ENCODE measurements around the gene TGFBR2.
"Not testable (repeated sequence)": the region's sequence is repeated elsewhere in the genome, so short reads cannot be mapped to it uniquely, and the experiment has no call there.

The TGFBR2 gene

GRCh38 chr3:30659270-30660130 lies 53.1 kb downstream of the TGFBR2 start:
- no peak for DNase-seq

GRCh38 chr3:30660136-30660535 lies 53.7 kb downstream of the TGFBR2 start:
- no peak for DNase-seq

GRCh38 chr3:30660656-30661055 lies 54.3 kb downstream of the TGFBR2 start:
- no peak for DNase-seq

- no peak for DNase-seq
These were observed 54.9 kb downstream of the TGFBR2 start for GRCh38 chr3:30661098-30661873.

GRCh38 chr3:30662836-30663235 lies 56.4 kb downstream of the TGFBR2 start:
- no peak for DNase-seq

- no peak for DNase-seq
These were observed 57.3 kb downstream of the TGFBR2 start for GRCh38 chr3:30663533-30664241.

GRCh38 chr3:30664459-30664858 lies 58.1 kb downstream of the TGFBR2 start:
- no peak for DNase-seq

- no peak for DNase-seq
These were observed 58.5 kb downstream of the TGFBR2 start for GRCh38 chr3:30664884-30665283.

- DNase-seq, result no peak
These were observed 59.1 kb downstream of the TGFBR2 start for GRCh38 chr3:30665539-30665938.

- no peak for DNase-seq
These were observed 60.3 kb downstream of the TGFBR2 start for GRCh38 chr3:30666572-30667279.

GRCh38 chr3:30667280-30667651 lies 60.9 kb downstream of the TGFBR2 start:
- DNase-seq, result no peak

- no peak for DNase-seq
These were observed 61.7 kb downstream of the TGFBR2 start for GRCh38 chr3:30668051-30668609.

GRCh38 chr3:30669360-30669934 lies 63.0 kb downstream of the TGFBR2 start:
- DNase-seq, result not testable (repeated sequence)

GRCh38 chr3:30670292-30670691 lies 63.9 kb downstream of the TGFBR2 start:
- DNase-seq, result no peak

GRCh38 chr3:30671527-30672286 lies 65.3 kb downstream of the TGFBR2 start:
- no peak for DNase-seq

- no peak for DNase-seq
These were observed 65.9 kb downstream of the TGFBR2 start for GRCh38 chr3:30672287-30672735.

- no peak for DNase-seq
These were observed 66.6 kb downstream of the TGFBR2 start for GRCh38 chr3:30672959-30673358.

- no peak for DNase-seq
These were observed 67.3 kb downstream of the TGFBR2 start for GRCh38 chr3:30673425-30674341.

- DNase-seq, result no peak
These were observed 68.6 kb downstream of the TGFBR2 start for GRCh38 chr3:30675006-30675405.

- no peak for DNase-seq
These were observed 69.4 kb downstream of the TGFBR2 start for GRCh38 chr3:30675774-30676173.
